Right lobe of liver (tissue), 6 donors: Measurements from ENCODE around the gene PVALB. TPM values are rescaled to one million over a fixed set of nuclear protein-coding genes. Genes with fewer than 3 reads are reported as not detected.
A peak's percentile ranks its signal among the peaks of the same experiment; 100 is the strongest.

Experiments used
- ATAC-seq, 4 donors: fragments of 200-7000 bp; cut with Tn5 transposase; one replicate each; pipeline ENCODE4 v1.9.1; 2020; ENCODE audit warnings: mild to moderate bottlenecking in 4 of 4, moderate library complexity in 4 of 4
- DNase-seq, 3 donors: peaks; one replicate each; pipeline ENCODE4 v3.0.0-alpha.2; 2020
- H3K27ac ChIP-seq, 3 donors: fragments of 200-600 bp; one replicate each; pipeline ENCODE4 v1.8.0; 2022
- H3K27me3 ChIP-seq, 2 donors: fragments of 200-600 bp; one replicate each; pipeline ENCODE4 v1.8.0; 2022
- H3K36me3 ChIP-seq, 4 donors: fragments of 200-600 bp; sonication (generic) in 1 of 4; one replicate each; pipeline versions ENCODE4 v1.5.1 to v1.8.0; 2017 to 2022; ENCODE audit warnings: control low read depth in 1 of 4
- H3K4me1 ChIP-seq, 4 donors: fragments of 200-600 bp; sonication (generic) in 1 of 4; one replicate each; pipeline versions ENCODE4 v1.5.1 to v1.8.0; 2017 to 2022; ENCODE audit warnings: control low read depth in 1 of 4
- H3K4me3 ChIP-seq, 3 donors: fragments of 200-600 bp; one replicate each; pipeline ENCODE4 v1.8.0; 2022
- H3K9me3 ChIP-seq, 4 donors: fragments of 200-600 bp; sonication (generic) in 1 of 4; one replicate each; pipeline versions ENCODE4 v1.5.1 to v1.8.0; 2017 to 2022; ENCODE audit warnings: control low read depth in 1 of 4
- CTCF ChIP-seq, 4 donors: fragments of 200-600 bp in 3 of 4; fragments of 450-650 bp in 1 of 4; IDR thresholded peaks; one replicate each; pipeline versions ENCODE4 v1.5.1 to v1.8.0; 2016 to 2022; ENCODE audit warnings: antibody characterized with exemption in 4 of 4, mild to moderate bottlenecking in 2 of 4
- POLR2A ChIP-seq: fragments of 450-650 bp; IDR thresholded peaks from one replicate; pipeline ENCODE4 v1.6.1; 2017; ENCODE audit warnings: antibody characterized with exemption, mild to moderate bottlenecking
- WGBS: methylation state at CpG from one replicate; pipeline ENCODE4 v1.1.6; 2018; ENCODE audit warnings: low coverage, low lambda C conversion rate; ENCODE audit not compliant: insufficient coverage; ENCODE audit errors: missing lambda C conversion rate; 5-methylcytosine and 5-hydroxymethylcytosine counted together
- intact Hi-C, 2 donors: fragments of 100-400 bp; cut with DNase I; formaldehyde crosslinking; loops; one replicate each; pipeline versions ENCODE4 v1.11.2 to v1.14.1; 2022
- total RNA-seq, 6 experiments: library from RNA; depleted of rRNA in 2 of 6; stranded (reverse); fragments of >200 nt in 2 of 6; fragmentation: NEBNext Ultra II Directional in 3 of 6; extraction: Animal tissue kit (Norgen Biotek cat#: 25700) in 3 of 6; gene quantifications; one replicate each; pipeline versions ENCODE4 v1.1.0 to v1.2.4, GENCODE V29; 2016 to 2023
- donor health status: DM: no; HTN: yes; CAD: no.
- donor health status: DM: no; HTN: no; CAD: no.
- donor health status: DM: no; HTN: no; CAD: no.
- donor health status: DM: no; HTN: yes; CAD: no.
- donor health status: DM: no; HTN: yes; CAD: no.

Gene PVALB
- total RNA-seq, 6 experiments from 2014 or later, result 0.59 to 1.7 (median 1.4) TPM; not detected in 2

GRCh38 chr22:36770513-36771231 is 46.2 kb downstream of the PVALB start:
- Histone ChIP-seq H3K27me3 (no peaks in the 10 kb centered on the region), H3K4me1 (peaks cover 0 to 6% (median 0%) of the 10 kb centered on the region in 4 donors), H3K9me3 (no peaks in the 10 kb centered on the region), H3K27ac (no peak overlapping the region), H3K4me3 (no peak overlapping the region), H3K36me3 (no peaks in the 10 kb centered on the region)
- intact Hi-C loops, result no loop called here
- DNase-seq, result no peak
- TF ChIP-seq CTCF (IDR thresholded peaks at IDR 0.05), result no peak
- no peak for TF ChIP-seq POLR2A
- peak; percentile 21 to 30 (median 26) for ATAC-seq
- WGBS, result 44% methylated on average over 8 of the region's 11 CpGs

GRCh38 chr22:36769541-36770512 is 47.0 kb downstream of the PVALB start:
- Histone ChIP-seq H3K4me3 (no peak overlapping the region), H3K36me3 (no peaks in the 10 kb centered on the region), H3K9me3 (no peaks in the 10 kb centered on the region), H3K27ac (no peak overlapping the region), H3K27me3 (no peaks in the 10 kb centered on the region), H3K4me1 (peaks cover 0 to under 1% (median 0%) of the 10 kb centered on the region in 4 donors)
- 61% methylated on average over 10 of the region's 23 CpGs for WGBS
- DNase-seq, result no peak
- peak in 3 of 4 donors; percentile 20 to 57 (median 27) for ATAC-seq
- intact Hi-C loops, result no loop called here
- TF ChIP-seq POLR2A (no peak), CTCF (IDR thresholded peaks at IDR 0.05) (no peak)

GRCh38 chr22:36768616-36769015 is 48.2 kb downstream of the PVALB start:
- H3K4me1 ChIP-seq, result no peaks in the 10 kb centered on the region
- ATAC-seq (no peak), DNase-seq (no peak)
- H3K36me3 ChIP-seq, result no peaks in the 10 kb centered on the region
- TF ChIP-seq CTCF (IDR thresholded peaks at IDR 0.05) (no peak), POLR2A (no peak)
- H3K27me3 ChIP-seq, result no peaks in the 10 kb centered on the region
- WGBS, result 96% methylated on average over 13 of the region's 13 CpGs
- H3K27ac ChIP-seq, result no peak overlapping the region
- no peaks in the 10 kb centered on the region for H3K9me3 ChIP-seq
- no peak overlapping the region for H3K4me3 ChIP-seq
- intact Hi-C loops, result no loop called here

GRCh38 chr22:36768141-36768540 is 48.7 kb downstream of the PVALB start:
- Histone ChIP-seq H3K27me3 (no peaks in the 10 kb centered on the region), H3K9me3 (no peaks in the 10 kb centered on the region), H3K36me3 (no peaks in the 10 kb centered on the region), H3K4me3 (no peak overlapping the region), H3K27ac (no peak overlapping the region), H3K4me1 (no peaks in the 10 kb centered on the region)
- TF ChIP-seq POLR2A (no peak), CTCF (IDR thresholded peaks at IDR 0.05) (no peak)
- ATAC-seq, result no peak
- intact Hi-C loops, result no loop called here
- 92% methylated on average over 4 of the region's 5 CpGs for WGBS
- no peak for DNase-seq
